ENCODE results near the gene SLC6A17. TPM values are rescaled to one million over a fixed set of nuclear protein-coding genes. Genes with fewer than 3 reads are reported as not detected.

SLC6A17 gene
- total RNA-seq: 0.51 and 0.84 TPM in 2 replicates

DNA sequence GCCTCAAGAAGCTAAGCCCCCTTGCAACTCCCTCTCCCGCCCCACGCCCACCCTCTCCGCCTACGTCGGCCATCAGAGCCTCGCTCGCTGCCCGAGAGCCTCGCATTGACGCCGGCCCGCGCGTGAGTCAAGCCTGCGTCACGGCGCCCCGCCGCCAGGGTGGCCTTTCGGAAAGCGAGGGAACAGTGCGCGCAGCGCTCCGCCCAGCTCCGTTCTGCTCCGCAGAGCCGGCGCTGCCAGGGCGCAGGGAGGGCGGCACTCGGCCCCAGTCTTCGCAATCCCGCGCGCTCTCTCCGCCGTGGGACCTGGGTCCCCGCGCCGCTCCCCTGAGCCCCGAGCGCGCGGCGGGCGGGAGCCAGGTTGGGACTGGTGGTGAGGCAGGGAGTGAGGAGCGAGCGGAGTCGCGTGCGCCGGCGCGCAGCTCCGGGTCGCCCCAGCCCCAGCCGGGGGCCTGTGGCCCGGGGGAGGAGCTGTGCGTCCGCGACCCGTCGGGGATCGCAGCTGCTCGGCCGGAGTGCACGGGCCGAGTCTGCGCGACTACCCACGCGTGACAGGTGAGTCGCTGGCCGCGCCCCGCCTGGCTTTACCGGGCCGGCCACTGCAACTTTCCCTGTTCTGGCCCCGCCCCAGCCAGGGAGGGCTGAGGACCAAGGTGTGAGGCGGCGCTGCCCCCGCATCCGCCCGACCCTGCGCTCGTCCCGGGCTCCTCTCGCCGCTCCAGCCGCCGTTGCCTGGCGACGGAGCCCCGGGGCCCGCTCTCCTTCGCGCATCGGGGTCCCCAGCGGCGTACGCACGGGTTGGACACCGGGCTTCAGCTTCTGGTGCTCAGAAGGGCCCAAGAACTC lies at the start of gene SLC6A17:
SLC6A17 (plus strand) TSS at position 165 of the 845 bp plus-strand sequence. CDS start 16,436 bp downstream, outside the sequence.
- DNase-seq: peak; percentile 52

DNA sequence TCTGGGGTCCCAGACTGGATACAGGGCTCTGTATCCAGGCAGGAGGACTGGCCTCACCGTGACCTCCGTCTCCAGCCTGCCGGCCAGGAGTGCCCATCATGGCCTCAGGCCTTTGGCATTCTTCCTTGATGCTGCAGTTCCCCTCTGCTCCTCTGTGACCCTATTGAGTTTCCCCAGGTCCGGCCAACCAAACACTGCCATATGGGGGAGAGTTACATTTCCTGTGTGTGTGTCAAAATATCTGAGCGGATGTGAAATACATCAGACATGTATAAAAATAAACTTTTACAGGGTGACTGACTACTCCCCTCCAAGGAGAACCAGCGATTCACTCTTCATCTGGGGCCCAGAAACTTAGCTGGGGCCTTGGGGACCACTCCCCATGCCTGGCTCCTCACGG lies 48.2 kb upstream of the SLC6A17 start:
- no peak for DNase-seq

DNA sequence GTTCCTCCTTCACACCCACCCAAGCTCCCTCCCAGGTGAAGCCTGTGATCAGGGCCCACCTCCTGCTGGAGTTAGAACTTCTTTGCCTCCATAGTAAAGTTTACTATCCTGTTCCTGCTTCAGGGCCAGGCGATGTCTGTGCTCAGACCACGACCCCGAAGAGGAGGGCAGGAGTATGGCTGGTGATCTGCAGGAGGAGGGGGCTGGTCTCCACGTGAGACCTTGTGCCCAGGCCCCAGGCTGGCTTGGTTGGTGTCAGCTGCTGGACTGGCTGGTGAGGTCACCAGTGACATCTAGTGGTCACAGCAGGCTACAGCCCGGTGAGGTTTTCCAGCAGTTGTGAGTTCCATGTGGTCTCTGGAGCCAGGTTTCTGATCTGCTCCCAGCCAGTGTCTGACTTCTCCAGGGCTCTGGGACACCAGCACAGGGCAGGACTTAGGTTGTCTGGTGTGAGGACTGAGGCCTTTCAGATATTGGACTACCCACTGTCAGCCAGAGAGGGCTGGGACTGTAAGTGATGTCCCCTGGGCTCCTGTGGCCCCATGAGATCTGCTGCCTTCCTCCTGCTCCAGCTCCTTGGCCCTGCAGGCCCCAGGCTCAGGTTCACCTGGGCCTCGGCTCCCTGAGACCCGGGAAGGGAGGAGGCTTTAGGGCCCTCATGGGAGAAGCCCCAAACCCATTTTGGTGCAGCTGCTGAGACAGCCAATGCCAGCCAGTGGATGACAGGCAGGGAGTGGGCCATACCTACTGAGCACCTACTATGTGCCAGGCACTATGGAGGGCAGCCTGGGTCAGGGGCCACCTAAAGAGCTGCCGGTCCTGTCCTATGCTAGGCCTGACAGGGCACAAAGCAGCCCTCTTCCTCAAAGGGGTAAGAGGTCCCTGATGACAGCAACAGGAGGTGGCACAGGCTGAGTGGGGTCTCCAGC lies 44.0 kb upstream of the SLC6A17 start:
- peak; percentile 86 for DNase-seq

DNA sequence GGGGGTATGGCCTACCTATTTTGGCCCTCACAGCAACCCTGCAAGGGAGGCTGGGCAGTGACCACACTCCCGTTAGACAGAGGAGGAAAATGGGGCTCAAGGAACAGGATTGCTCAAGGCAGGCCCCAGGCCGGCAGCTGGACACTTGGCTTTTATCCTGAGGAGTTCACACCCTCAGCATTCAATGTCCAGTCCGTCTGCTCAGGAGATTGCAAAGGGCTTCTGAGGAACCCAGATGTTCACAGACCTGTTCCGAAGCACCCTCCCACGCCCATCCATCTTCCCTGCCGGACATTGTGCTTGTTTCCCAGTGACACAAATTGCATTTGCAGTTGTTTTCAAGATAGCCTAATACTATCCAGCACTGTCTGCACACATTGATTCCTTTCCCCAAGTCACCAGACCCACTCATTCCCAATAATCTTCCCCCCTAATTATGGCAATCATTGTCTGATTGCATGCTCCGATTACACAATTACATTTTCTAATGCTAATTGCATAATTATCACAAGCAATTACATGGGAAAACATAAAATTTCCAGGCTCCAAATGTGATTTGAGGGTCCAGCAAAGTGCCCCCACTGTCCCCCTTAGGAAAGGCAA lies 42.3 kb upstream of the SLC6A17 start:
- DNase-seq: no peak

DNA sequence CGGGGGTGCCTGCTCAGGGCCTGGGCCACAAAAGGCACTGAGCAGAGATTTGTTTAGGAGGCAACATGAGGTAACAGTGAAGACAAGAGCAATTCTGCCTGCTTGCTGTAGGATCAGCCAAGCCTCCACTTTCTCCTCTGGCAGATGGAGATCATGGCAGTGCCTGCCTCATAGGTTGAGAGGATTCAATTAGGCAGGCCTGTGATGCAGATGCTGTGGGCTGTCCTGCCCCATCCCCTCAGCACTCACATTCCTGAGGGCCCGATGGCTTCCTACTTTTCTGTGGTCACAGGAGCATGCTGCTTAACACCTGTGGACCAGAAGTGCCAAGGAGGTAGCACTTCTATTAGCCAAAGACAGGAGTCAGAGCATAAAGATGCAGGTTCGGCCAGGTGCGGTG lies 39.2 kb upstream of the SLC6A17 start:
- no peak for DNase-seq

DNA sequence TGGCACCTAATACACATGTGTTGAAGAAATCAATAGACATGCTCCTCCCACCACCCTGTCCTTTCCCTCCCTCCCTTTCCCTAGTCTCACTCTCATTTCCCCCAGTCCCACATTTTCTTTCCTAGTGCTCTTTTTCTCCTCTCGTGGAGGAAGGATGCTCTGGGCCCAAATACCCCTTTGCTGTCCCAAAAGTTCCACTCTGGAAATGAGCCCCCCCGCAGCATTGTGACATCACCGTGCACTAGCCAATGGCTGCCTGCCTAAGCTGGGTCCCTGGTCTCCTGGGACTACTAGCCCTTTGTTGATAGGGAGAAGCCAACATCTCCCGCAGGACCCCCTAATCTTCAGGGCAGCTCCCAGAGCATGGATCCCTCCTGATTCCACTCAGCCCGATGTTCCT lies 38.2 kb upstream of the SLC6A17 start, which contains the start of gene UBL4B:
UBL4B (plus strand) TSS at position 301 of the 400 bp plus-strand sequence; CDS start at position 393, 92 bp downstream.
- no peak for DNase-seq

DNA sequence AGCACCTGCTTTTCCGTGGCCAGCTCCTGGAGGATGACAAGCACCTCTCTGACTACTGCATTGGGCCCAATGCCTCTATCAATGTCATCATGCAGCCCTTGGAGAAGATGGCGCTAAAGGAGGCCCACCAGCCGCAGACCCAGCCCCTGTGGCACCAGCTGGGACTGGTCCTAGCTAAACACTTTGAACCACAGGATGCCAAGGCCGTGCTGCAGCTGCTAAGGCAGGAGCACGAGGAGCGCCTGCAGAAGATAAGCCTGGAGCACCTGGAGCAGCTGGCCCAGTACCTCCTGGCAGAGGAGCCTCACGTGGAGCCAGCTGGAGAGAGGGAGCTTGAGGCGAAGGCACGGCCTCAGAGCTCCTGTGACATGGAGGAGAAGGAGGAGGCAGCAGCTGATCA lies 37.6 kb upstream of the SLC6A17 start:
- no peak for DNase-seq

DNA sequence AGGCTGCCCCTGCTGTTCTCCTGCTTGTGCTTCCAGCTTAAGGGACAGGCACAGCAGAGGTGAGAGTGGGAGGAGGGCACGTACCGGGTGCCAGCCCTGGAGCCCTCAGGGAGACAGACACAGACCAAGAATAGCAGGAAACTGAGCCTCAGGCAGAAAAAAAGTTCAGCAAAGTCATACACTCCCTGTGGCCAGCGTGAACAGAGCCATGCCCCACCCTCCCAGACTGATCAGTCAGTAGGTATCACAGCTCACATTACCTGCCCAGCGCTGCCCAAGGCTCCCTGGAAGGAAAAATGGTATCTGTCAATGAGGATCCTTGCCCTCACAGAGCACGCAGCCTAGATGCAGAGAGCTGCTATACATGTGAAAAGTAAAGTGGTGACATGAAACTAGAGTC lies 36.7 kb upstream of the SLC6A17 start:
- no peak for DNase-seq

DNA sequence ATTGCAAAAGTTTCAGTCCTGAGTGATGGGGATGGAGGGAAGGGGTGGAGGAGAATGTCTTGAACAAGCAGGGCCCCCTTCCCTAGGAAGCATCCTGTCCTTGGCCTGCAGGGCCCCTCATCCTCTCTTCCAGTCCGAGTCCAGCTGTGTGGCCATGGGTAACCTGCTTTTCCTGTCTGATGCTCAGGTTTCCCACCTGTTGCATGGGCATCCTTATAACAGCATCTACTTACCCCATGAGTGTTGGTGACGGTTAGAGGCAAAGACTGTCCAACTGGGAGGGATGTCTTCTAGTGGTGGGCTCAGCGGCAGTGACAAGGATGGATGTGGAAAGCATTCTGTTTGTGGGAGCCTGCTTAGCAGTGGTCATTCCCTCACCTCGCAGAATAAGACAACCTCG lies 36.1 kb upstream of the SLC6A17 start:
- DNase-seq: no peak

DNA sequence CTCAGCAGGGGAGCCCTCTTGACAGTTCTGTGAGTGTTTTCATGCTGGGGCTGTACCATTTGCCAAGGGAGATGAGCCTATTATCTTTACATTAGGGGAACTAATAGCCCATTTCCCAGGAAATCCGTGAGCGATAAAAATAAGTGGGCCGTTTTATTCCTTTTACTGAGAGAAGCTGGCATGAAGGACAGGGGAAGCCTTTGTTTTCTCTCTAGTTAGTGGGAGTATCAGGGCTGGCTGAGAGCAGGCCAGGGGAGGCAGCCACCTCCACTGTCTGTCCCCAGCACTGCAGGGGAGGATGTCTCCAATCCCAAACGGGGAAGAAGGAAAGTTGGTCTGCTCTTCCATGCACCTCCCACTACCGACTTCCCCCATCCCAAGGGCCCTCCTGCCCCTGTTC lies 35.5 kb upstream of the SLC6A17 start:
- no peak for DNase-seq

DNA sequence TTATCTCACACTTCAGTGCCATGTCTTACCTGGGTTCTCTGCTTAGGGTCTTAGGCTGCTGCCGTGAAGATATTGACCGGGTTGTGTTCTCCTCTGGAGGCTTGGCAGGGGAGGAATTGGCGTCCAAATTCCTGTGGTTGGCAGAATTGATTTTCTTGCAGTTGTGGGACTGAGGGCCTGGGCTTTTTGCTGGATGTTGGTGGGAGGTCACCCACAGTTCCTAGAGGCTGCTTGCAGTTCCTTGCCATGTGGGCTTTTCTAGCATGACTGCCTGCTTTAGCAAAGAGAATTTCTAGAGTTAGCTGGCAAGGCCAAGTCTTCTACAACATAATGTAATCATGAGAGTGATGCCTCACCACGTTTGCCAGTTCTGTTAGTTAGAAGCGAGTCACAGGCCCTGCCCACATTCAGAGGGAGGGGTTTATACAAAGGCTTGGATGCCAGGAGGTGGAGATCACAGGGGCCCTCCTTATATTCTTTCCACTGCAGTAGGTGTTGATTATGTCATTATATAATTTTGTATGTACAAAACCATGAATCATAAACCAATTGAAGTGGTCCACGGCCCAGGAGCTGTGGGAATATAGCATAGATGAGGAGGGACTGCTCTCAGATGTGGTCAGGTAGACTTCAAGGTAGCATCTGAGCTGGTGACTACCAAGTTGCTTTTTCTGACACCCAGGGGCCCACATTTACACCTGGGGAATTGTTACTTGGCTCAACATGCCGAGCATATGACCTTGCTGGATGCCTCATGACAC lies 31.5 kb upstream of the SLC6A17 start:
- DNase-seq: no peak

DNA sequence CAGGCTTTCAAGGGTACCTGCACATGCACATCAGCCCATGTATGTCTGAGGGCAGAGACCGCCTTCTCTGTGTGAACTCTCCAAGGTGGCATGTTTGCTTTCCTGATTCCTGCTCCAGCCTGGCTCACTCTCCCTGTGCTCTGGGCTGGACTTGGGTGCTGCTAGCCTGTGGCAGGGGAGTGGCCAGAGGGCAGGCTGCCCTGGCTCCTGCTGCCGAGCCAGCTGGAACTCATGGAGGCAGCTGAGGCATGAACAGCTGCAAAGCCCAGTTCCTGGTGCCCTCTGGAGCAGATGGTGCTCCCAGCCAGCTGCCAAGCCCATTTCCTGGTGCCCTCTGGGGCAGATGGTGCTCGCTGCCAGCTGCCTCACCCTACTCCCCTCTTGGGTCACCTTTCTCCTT lies 30.5 kb upstream of the SLC6A17 start:
- DNase-seq: no peak

DNA sequence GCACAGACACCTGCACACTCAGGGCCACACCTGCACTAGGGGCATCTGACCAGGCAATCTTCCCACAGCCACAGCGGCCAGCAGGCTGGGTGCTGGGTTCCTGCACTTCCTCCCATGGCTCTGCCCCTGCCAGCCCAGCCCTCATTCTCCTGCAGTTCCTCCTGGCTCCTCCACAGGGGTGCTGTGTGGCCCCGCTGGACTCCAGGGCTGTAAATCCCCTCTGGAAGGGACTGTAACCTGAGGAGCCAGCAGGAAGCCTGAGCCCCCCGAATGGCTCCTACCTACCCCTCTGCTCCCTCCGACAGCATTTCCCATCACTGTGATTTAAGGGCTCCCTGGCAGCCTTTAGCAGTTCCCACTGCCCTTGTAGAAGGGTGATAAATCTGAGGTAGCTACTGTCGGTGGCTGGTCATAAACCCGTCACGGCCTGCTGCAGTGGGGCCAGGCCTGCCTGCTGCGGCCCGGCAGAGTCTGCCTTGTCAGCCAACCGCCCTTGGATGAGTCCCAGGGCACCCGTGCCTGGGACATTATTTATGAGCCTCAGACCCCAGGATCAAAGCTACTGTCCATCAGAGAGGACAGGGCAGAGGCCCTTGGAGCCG lies 29.2 kb upstream of the SLC6A17 start:
- DNase-seq: no peak

DNA sequence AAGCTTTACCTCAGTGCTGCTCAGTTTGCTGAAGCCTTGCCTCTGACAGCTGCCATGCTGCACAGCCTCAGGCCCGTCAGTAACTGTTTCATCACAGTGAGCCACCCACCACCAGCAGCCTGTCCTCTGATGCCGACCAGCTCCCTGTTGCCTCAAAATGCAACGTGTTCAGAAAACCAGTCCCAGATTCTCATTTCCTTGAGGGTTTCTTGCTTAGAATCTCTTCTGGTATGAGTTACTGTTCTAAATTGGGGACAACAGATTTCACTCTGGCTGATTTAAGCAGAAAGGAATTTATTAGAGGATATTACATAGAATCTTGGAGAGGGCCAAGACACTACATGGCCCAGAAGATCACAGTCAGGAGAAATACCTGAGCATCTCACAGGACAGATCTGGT lies 27.1 kb upstream of the SLC6A17 start:
- DNase-seq: no peak

DNA sequence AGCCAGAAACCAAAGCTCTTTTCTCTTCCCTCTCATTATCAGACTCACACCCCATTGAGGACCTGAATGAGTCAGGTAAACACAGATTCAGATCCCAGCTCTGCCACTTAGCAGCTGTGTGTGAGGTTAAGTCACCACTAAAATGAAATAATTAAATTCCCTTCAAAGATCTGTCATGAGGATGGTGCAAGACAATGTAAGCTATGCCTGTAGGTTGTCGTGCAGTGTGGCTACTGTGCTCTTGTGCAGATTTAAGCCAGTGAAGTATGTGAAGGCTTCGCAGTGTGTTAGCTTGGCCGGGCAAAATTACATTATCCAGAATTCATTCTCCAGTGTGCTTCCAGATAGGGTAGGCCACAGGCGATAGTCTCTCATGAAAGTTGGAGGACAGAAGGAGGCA lies 24.5 kb upstream of the SLC6A17 start:
- DNase-seq: no peak

DNA sequence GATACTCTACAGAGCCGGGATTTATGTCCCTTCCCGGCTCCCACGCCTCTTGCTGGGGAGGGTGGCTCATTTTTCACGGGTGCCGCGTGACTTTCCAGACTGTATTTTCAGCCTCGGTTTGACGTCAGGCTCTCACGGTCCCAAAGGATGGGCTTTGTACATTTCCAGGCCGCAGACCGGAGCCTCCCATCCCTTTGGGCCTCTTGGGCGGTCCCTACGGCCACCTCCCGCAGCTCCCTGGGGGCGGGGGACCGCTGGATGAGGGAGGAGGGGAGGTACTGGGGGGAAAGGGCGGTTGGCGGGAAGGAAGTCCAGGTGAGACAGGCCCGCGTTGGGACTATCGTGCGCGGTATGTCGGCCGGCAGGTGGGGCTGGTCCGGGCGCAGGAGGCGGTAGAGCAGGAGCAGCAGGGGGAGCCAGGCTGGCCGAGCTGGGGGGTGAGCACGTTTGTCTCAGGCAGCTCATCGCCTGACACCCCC lies 20.1 kb upstream of the SLC6A17 start:
- DNase-seq: no peak

DNA sequence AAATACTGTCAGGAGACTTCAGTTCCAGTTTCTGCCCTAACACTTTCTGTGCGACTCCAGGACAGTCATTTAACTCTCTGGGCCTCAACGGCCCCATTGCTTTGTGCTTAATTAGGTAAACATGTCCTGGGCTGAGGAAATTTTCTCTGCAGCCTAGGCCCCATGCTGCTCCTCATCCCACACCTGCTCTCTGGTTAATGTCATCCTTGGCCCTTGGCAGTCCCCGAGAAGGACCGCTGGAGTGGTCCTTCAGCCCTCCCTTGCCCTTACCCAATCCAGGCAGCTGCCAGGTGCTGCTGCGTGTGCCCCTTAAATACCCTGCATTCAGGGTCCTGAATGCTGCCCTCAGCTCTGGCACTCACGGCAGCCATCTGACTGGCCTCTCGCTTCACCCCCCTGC lies 19.3 kb upstream of the SLC6A17 start:
- DNase-seq: no peak

DNA sequence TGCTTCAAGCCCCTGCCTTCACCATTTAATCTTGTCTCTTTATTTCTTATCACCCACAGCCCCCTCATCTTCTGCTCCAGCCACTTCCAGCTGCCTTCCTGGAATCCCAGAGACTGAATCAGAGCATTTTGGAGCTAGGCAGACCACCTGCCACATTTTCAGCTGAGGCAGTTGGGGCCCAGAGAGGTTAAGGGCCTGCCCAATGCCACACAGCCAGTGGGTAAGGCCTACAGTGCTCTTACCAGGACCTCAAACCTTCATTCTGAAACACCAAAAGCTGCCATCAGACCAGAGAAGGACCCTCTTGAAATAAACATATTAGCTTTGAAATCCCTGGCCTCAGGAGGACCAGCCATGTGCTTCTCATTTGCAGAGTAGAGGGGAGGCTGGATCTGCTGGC lies 17.6 kb upstream of the SLC6A17 start:
- no peak for DNase-seq

DNA sequence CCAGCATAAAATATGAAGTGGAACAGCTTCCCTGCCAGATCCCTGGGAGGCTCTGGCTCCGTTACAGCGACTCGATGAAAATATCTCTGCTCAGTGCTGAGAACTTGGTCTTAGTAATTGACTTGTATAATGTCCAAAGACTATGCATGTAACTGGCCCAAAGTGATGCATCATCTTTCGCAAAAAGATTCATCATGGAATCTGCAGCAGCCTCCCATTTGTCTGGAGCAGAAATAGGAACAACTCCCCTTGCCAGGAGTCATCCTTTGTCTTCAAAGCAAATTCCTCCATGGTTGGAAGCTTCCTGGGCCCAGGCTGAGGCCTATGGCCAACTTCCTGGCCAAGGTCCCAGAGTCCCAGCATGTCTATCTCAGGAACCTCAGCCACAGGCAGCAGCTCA lies 16.9 kb upstream of the SLC6A17 start:
- DNase-seq: no peak

DNA sequence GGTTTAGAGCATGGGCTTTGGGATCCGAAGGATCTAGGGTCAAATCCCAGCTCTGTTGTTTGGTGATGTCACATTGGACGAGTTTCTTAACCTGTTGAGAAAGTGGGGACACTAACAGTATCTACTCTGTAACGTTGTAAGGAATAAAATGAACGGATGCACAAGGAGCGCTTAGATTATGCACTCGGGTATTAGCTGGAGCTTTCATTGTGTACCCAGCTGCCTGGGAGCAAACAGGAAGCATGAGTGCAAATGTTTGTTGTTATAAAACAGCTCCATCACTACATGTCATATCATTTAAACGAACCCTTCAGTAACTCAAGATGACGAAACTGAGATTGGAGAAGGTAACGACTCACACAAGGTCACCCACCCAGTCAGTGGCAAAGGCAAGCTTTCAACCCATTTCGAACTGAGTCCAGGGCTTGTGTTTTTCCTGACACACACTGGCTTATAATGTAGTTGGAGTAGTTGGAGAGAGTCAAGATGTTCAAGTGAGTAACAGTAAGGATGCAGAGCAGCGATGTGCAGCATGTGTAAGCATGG lies 16.2 kb upstream of the SLC6A17 start:
- peak; percentile 37 for DNase-seq

DNA sequence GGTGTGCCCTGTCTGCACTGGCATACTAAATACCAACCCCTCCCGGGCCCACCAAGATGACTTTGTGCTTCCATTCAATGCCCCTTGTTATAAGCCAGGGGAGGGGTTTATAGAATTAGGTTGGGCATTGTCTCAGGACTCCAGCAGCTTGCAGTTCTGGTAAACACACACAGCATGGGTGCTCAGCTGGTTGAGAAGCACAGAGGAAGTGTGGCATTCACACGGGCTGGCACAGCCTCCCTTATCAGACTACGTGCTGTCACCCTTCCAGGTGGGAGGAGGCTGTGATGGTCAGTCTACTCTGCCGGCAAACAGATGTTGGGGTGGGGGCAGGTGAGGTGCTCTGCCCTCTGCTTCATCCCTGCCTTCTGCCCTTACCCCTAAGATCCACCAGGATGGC lies 15.0 kb upstream of the SLC6A17 start:
- DNase-seq: no peak
